Motor neuron (in vitro differentiated cells): ENCODE measurements around the gene IYD. TPM values are rescaled to one million over a fixed set of nuclear protein-coding genes. Genes with fewer than 3 reads are reported as not detected.

Experiments used
- ATAC-seq, 8 experiments: fragments of 200-7000 bp; cut with Tn5 transposase; replicated peaks in 6 of 8; 2 replicates each; pipeline ENCODE4 v1.8.0; 2021; ENCODE audit warnings: mild to moderate bottlenecking in 8 of 8, moderate library complexity in 8 of 8
- H3K27ac ChIP-seq, 2 donors: fragments of 250-450 bp; sonication (Bioruptor Pico); 2 replicates each; pipeline ENCODE4 v1.9.0; 2021; ENCODE audit warnings: antibody characterized with exemption in 2 of 2, mild to moderate bottlenecking in 2 of 2, moderate library complexity in 1 of 2
- H3K4me1 ChIP-seq, 2 donors: fragments of 250-450 bp; sonication (Bioruptor Pico); replicated peaks in 1 of 2; 2 replicates each; pipeline ENCODE4 v1.6.1; 2021; ENCODE audit warnings: antibody characterized with exemption in 2 of 2, mild to moderate bottlenecking in 2 of 2, moderate library complexity in 1 of 2
- H3K4me3 ChIP-seq, 5 donors: fragments of 250-450 bp; sonication (Bioruptor Pico); 2 replicates each; pipeline ENCODE4 v1.9.0; 2021; ENCODE audit warnings: antibody characterized with exemption in 5 of 5, mild to moderate bottlenecking in 5 of 5, moderate library complexity in 4 of 5
- WGBS, 10 experiments: fragments of 450-650 bp; shearing (Covaris generic); methylation state at CpG; one replicate each; pipeline ENCODE4 v1.0.0; 2022; 5-methylcytosine and 5-hydroxymethylcytosine counted together
- in situ Hi-C, 9 experiments: fragments of 400-800 bp; cut with MboI; loops; one replicate each; pipeline ENCODE4 v1.15.0; 2021; ENCODE audit warnings: low sequenced_read_pairs in 9 of 9, low pct_unique_long_range_greater_than_20kb in 2 of 9; ENCODE audit not compliant: unreplicated experiment in 9 of 9
- total RNA-seq, 8 experiments: library from RNA; unstranded; fragments of 300-600 nt; gene quantifications; 2 replicates each; pipeline versions ENCODE4 v1.2.3 to v1.2.4, GENCODE V29; 2022

The IYD gene
- total RNA-seq, 8 experiments from 2014 or later, result under 0.01 to 0.38 (median 0.14) TPM

- WGBS, 10 experiments, result 50 to 95% (median 68%) methylated on average over 4 to 7 of the region's 7 CpGs
- peak in 5 of 8 experiments; percentile 34 to 56 (median 48) for ATAC-seq
- H3K27ac ChIP-seq, result no peak overlapping the region
- peaks cover 0 to 3% of the 10 kb centered on the region in 2 donors for H3K4me1 ChIP-seq
- in situ Hi-C loops, result loop anchor here in 7 of 9 experiments (10.0 to 25.0 kb wide), 3 partner anchors 248 to 273 kb away; partner anchors contain the start of gene ULBP3 (in 2 of the 7)
- H3K4me3 ChIP-seq, result no peak overlapping the region
Measured at GRCh38 chr6:150334790-150335783, 33.7 kb upstream of the IYD start.

- peak in 6 of 8 experiments; percentile 41 to 81 (median 64) for ATAC-seq
- Histone ChIP-seq H3K4me1 (peaks cover 0 to 3% of the 10 kb centered on the region in 2 donors), H3K4me3 (no peak overlapping the region), H3K27ac (no peak overlapping the region)
- in situ Hi-C loops, result loop anchor here in 7 of 9 experiments (10.0 to 25.0 kb wide), 3 partner anchors 249 to 274 kb away; partner anchors contain the start of gene ULBP3 (in 2 of the 7)
- 8 to 58% (median 33%) methylated on average over 2 to 4 of the region's 4 CpGs for WGBS, 10 experiments
Measured at GRCh38 chr6:150336299-150336698, 32.5 kb upstream of the IYD start.

- Histone ChIP-seq H3K4me1 (peaks cover 0 to 3% of the 10 kb centered on the region in 2 donors), H3K27ac (no peak overlapping the region), H3K4me3 (no peak overlapping the region)
- 67 to 100% (median 92%) methylated on average over 1 to 2 of the region's 2 CpGs; no CpG with 5 or more reads in 3 of the 10 experiments for WGBS, 10 experiments
- no peak for ATAC-seq
- in situ Hi-C loops, result loop anchor here in 7 of 9 experiments (10.0 to 25.0 kb wide), 3 partner anchors 249 to 274 kb away; partner anchors contain the start of gene ULBP3 (in 2 of the 7)
Measured at GRCh38 chr6:150336708-150337107, 32.1 kb upstream of the IYD start.

- Histone ChIP-seq H3K27ac (no peak overlapping the region), H3K4me1 (no peaks in the 10 kb centered on the region), H3K4me3 (no peak overlapping the region)
- no peak for ATAC-seq
- in situ Hi-C loops, result loop anchor here in 4 of 9 experiments (25.0 kb wide), 2 partner anchors 255 to 280 kb away; partner anchors contain the start of gene ULBP3 (in 2 of the 4)
- 92 to 100% (median 100%) methylated on average over 2 of the region's 2 CpGs; no CpG with 5 or more reads in 3 of the 10 experiments for WGBS, 10 experiments
Measured at GRCh38 chr6:150342126-150342525, 26.7 kb upstream of the IYD start.

- peak in 2 of 8 experiments; percentile 50 to 53 for ATAC-seq
- no peak overlapping the region for H3K4me3 ChIP-seq
- H3K27ac ChIP-seq, result no peak overlapping the region
- H3K4me1 ChIP-seq, result no peaks in the 10 kb centered on the region
- in situ Hi-C loops, result loop anchor here in 4 of 9 experiments (25.0 kb wide), 2 partner anchors 256 to 281 kb away; partner anchors contain the start of gene ULBP3 (in 2 of the 4)
Measured at GRCh38 chr6:150343434-150343833, 25.4 kb upstream of the IYD start.

- Histone ChIP-seq H3K27ac (no peak overlapping the region), H3K4me3 (no peak overlapping the region), H3K4me1 (no peaks in the 10 kb centered on the region)
- no peak for ATAC-seq
- 13 to 100% (median 82%) methylated on average over 1 to 3 of the region's 3 CpGs; no CpG with 5 or more reads in 1 of the 10 experiments for WGBS, 10 experiments
- in situ Hi-C loops, result loop anchor here in 4 of 9 experiments (25.0 kb wide), 2 partner anchors 258 to 283 kb away; partner anchors contain the start of gene ULBP3 (in 2 of the 4)
Measured at GRCh38 chr6:150345781-150346180, 23.0 kb upstream of the IYD start.

- WGBS, 10 experiments, result 33 to 100% (median 100%) methylated on average over 2 of the region's 2 CpGs; no CpG with 5 or more reads in 7 of the 10 experiments
- H3K4me3 ChIP-seq, result no peak overlapping the region
- H3K27ac ChIP-seq, result no peak overlapping the region
- no peak for ATAC-seq
- H3K4me1 ChIP-seq, result no peaks in the 10 kb centered on the region
- in situ Hi-C loops, result loop anchor here in 4 of 9 experiments (25.0 kb wide), 2 partner anchors 259 to 284 kb away; partner anchors contain the start of gene ULBP3 (in 2 of the 4)
Measured at GRCh38 chr6:150346346-150346745, 22.5 kb upstream of the IYD start.

GRCh38 chr6:150347845-150348244 is 21.0 kb upstream of the IYD start:
- WGBS, 10 experiments, result 80 to 100% (median 100%) methylated on average over 1 to 4 of the region's 5 CpGs; no CpG with 5 or more reads in 4 of the 10 experiments

GRCh38 chr6:150349546-150349945 is 19.3 kb upstream of the IYD start:
- H3K4me3 ChIP-seq, result no peak overlapping the region
- in situ Hi-C loops, result loop anchor here in 4 of 9 experiments (25.0 kb wide), 2 partner anchors 262 to 287 kb away; partner anchors contain the start of gene ULBP3 (in 2 of the 4)
- H3K4me1 ChIP-seq, result no peaks in the 10 kb centered on the region
- WGBS, 10 experiments, result 40 to 100% (median 82%) methylated on average over 1 to 4 of the region's 4 CpGs
- no peak overlapping the region for H3K27ac ChIP-seq
- no peak for ATAC-seq

More at GRCh38 chr6:150347845-150348244, 21.0 kb upstream of the IYD start:
- no peak overlapping the region for H3K4me3 ChIP-seq
- H3K4me1 ChIP-seq, result no peaks in the 10 kb centered on the region
- ATAC-seq, result no peak
- in situ Hi-C loops, result loop anchor here in 4 of 9 experiments (25.0 kb wide), 2 partner anchors 261 to 286 kb away; partner anchors contain the start of gene ULBP3 (in 2 of the 4)
- H3K27ac ChIP-seq, result no peak overlapping the region

GRCh38 chr6:150352321-150353296 is 16.2 kb upstream of the IYD start:
- in situ Hi-C loops, result no loop called here
- Histone ChIP-seq H3K27ac (no peak overlapping the region), H3K4me3 (no peak overlapping the region), H3K4me1 (no peaks in the 10 kb centered on the region)
- peak in 3 of 8 experiments; percentile 49 to 93 (median 89) for ATAC-seq
- 35 to 100% (median 77%) methylated on average over 1 to 5 of the region's 5 CpGs for WGBS, 10 experiments

- WGBS, 10 experiments, result 85 to 100% (median 94%) methylated on average over 1 of the region's 1 CpG; no CpG with 5 or more reads in 2 of the 10 experiments
- Histone ChIP-seq H3K27ac (no peak overlapping the region), H3K4me1 (no peaks in the 10 kb centered on the region), H3K4me3 (no peak overlapping the region)
- ATAC-seq, result no peak
- in situ Hi-C loops, result no loop called here
Measured at GRCh38 chr6:150353445-150353844, 15.4 kb upstream of the IYD start.
